Brain microvascular endothelial cell (primary cell): ENCODE results near the gene PEX11B.

Experiments
- DNase-seq: peaks from one replicate; pipeline ENCODE4 v3.0.0-alpha.2; 2020
- H3K27ac ChIP-seq: fragments of 250-450 bp; sonication (Bioruptor Pico); 2 replicates; pipeline ENCODE4 v1.5.1; 2020; ENCODE audit warnings: mild to moderate bottlenecking, moderate library complexity
- H3K27me3 ChIP-seq: fragments of 250-450 bp; sonication (Bioruptor Pico); replicated peaks from 2 replicates; pipeline ENCODE4 v1.5.1; 2020; ENCODE audit warnings: mild to moderate bottlenecking
- H3K36me3 ChIP-seq: fragments of 250-450 bp; sonication (Bioruptor Pico); replicated peaks from 2 replicates; pipeline ENCODE4 v1.5.1; 2020; ENCODE audit warnings: mild to moderate bottlenecking
- H3K4me3 ChIP-seq: 2 replicates; pipeline ENCODE4 v1.5.1; 2011; ENCODE audit warnings: low read depth, mild to moderate bottlenecking, control low read depth, low read length, moderate library complexity
- in situ Hi-C: cut with HindIII; loops from 2 replicates; pipeline ENCODE4 v1.10.0; 2017; ENCODE audit warnings: low sequenced_read_pairs, low pct_ligation_motif_present
- TF ChIP-seq, protein P1 (sequence below): IDR thresholded peaks from 2 replicates; pipeline ENCODE4 v1.5.1; 2011; ENCODE audit warnings: low read depth, mild to moderate bottlenecking, moderate library complexity, low read length, control low read depth, inconsistent platforms; ENCODE audit errors: missing control alignments

Gene PEX11B

GRCh38 chr1:145946477-145946986 lies 28.0 kb upstream of the PEX11B start:
- no peak overlapping the region for H3K27ac ChIP-seq
- no peak for DNase-seq
- in situ Hi-C loops = no loop called here
- H3K36me3 ChIP-seq = peaks cover 9% of the 10 kb centered on the region
- H3K4me3 ChIP-seq = no peak overlapping the region
- TF ChIP-seq, protein P1, sequence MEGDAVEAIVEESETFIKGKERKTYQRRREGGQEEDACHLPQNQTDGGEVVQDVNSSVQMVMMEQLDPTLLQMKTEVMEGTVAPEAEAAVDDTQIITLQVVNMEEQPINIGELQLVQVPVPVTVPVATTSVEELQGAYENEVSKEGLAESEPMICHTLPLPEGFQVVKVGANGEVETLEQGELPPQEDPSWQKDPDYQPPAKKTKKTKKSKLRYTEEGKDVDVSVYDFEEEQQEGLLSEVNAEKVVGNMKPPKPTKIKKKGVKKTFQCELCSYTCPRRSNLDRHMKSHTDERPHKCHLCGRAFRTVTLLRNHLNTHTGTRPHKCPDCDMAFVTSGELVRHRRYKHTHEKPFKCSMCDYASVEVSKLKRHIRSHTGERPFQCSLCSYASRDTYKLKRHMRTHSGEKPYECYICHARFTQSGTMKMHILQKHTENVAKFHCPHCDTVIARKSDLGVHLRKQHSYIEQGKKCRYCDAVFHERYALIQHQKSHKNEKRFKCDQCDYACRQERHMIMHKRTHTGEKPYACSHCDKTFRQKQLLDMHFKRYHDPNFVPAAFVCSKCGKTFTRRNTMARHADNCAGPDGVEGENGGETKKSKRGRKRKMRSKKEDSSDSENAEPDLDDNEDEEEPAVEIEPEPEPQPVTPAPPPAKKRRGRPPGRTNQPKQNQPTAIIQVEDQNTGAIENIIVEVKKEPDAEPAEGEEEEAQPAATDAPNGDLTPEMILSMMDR = no peak
- no peaks in the 10 kb centered on the region for H3K27me3 ChIP-seq

DNA sequence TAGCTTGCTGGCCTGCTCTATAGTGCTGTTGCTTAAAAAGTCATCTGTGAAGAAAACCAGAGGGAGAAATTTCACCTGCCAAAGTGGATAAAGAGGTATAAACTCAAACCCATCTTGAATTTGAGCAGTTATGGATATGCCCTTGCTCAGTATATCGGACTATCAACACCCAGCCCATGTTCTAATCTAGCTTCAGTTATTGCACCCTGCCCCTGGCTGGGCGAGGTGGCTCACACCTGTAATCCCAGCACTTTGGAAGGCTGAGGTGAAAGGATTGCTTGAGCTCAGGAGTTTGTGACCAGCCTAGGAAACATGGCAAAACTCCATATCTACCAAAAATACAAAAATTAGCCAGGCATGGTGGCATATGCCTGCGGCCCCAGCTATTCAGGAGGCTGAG lies 26.0 kb upstream of the PEX11B start:
- in situ Hi-C loops = no loop called here
- TF ChIP-seq, protein P1 = no peak
- H3K27ac ChIP-seq = no peak overlapping the region
- H3K4me3 ChIP-seq = no peak overlapping the region
- no peaks in the 10 kb centered on the region for H3K27me3 ChIP-seq
- peaks cover 12% of the 10 kb centered on the region for H3K36me3 ChIP-seq
- DNase-seq = no peak

- H3K36me3 ChIP-seq = peaks cover 12% of the 10 kb centered on the region
- in situ Hi-C loops = no loop called here
- TF ChIP-seq, protein P1 = no peak
- DNase-seq = no peak
- no peak overlapping the region for H3K27ac ChIP-seq
- no peak overlapping the region for H3K4me3 ChIP-seq
- H3K27me3 ChIP-seq = no peaks in the 10 kb centered on the region
Observed at GRCh38 chr1:145942871-145943270, 24.4 kb upstream of the PEX11B start.

DNA sequence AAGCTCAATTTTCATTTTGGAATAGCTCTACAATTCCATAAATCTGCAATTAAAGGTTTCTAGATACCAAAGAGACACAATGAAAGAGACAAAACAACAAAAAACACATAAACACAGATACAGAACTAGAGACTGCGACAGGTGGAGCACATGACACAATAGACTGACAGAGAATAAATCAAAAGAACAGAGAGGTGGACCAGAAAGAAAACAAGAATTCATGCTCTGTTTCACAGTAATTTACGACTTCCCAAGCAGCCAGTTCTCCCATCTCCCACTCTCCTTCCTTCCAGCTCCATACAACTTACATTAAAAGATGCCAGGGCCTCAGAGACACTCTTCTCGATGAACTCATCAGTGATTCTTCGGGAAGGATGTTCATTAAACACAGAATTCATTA lies 23.9 kb upstream of the PEX11B start:
- no peak overlapping the region for H3K4me3 ChIP-seq
- no peak overlapping the region for H3K27ac ChIP-seq
- DNase-seq = no peak
- peaks cover 13% of the 10 kb centered on the region for H3K36me3 ChIP-seq
- no peaks in the 10 kb centered on the region for H3K27me3 ChIP-seq
- in situ Hi-C loops = no loop called here
- TF ChIP-seq, protein P1 = no peak

DNA sequence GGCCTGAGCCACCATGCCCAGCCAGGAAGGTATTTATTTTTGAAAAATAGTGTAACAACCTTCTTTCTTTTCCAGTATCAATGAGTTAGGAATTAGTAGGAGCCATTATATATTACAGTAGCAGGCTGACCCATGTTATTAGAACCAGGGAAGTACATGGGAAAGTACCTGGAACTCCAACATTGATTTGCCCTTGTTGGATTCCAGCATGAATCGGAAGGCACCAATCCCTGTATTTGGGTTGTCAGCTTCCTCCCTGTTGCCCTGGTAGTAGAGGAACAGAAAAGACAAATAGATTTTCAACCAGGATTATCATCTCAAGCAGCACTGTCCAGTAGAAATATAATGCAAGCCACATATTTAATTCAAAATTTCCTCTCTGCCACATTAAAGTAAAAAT lies 18.9 kb upstream of the PEX11B start:
- Histone ChIP-seq H3K27ac (no peak overlapping the region), H3K27me3 (no peaks in the 10 kb centered on the region), H3K36me3 (peaks cover 31% of the 10 kb centered on the region), H3K4me3 (no peak overlapping the region)
- DNase-seq = no peak
- TF ChIP-seq, protein P1 = no peak
- in situ Hi-C loops = no loop called here

- TF ChIP-seq, protein P1 = no peak
- Histone ChIP-seq H3K27ac (no peak overlapping the region), H3K36me3 (peaks cover 32% of the 10 kb centered on the region), H3K4me3 (no peak overlapping the region), H3K27me3 (no peaks in the 10 kb centered on the region)
- in situ Hi-C loops = no loop called here
- no peak for DNase-seq
Observed at GRCh38 chr1:145936247-145936646, 17.7 kb upstream of the PEX11B start.
